WI38 (cell line): ENCODE data around the gene INPP5A.

ENCODE experiments used
- H3K4me3 ChIP-seq: 2 replicates; pipeline ENCODE4 v1.5.1; 2011; ENCODE audit warnings: low read depth, mild to moderate bottlenecking, control low read depth, low read length
- TF ChIP-seq, protein P1 (sequence below): IDR thresholded peaks from 2 replicates; pipeline ENCODE4 v1.5.1; 2012; ENCODE audit warnings: low read depth, mild to moderate bottlenecking, control low read depth, low read length

INPP5A gene

DNA sequence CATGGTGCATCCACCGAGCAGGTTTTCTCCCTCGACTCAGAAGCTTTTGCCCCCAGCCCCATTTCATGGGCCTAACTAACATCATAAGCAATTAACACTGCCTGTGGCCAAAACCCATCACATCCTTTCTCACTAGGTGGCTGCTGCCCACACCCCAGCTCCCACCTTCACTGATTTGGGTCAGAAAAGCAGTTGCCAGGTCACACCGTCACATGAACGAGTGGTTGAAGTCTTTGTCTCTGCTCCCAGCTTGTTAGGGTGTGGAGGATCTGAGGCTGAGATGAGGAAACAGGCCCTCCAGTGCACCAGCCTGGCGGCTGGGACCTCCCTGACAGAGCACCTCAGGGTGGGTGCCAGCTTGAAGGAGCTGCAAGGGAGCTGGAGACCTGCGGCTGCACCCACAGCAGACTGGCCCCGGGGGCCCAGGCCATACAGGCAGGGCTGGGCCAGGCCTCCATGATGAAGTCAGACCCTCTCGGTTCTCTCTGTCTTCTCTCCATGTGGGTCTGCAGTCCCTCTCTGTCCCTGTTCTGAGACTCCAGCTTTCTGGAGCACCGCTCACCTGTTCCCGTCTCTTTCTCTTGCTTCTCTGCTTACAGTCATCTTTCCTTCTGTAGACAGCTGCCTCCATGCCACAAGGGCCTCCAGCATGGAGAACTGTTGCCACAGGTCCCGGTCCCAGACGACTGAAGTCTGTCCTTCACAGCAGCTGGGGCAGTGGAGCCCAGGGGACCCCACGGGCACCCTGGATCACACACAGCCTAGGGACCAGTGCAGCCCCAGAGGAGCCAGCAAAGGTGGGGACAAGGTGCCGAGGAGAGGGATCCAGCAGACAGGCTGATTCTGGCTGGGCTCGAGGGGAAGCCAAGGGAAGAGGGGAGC is 13.8 kb upstream of the INPP5A start:
- TF ChIP-seq, protein P1, sequence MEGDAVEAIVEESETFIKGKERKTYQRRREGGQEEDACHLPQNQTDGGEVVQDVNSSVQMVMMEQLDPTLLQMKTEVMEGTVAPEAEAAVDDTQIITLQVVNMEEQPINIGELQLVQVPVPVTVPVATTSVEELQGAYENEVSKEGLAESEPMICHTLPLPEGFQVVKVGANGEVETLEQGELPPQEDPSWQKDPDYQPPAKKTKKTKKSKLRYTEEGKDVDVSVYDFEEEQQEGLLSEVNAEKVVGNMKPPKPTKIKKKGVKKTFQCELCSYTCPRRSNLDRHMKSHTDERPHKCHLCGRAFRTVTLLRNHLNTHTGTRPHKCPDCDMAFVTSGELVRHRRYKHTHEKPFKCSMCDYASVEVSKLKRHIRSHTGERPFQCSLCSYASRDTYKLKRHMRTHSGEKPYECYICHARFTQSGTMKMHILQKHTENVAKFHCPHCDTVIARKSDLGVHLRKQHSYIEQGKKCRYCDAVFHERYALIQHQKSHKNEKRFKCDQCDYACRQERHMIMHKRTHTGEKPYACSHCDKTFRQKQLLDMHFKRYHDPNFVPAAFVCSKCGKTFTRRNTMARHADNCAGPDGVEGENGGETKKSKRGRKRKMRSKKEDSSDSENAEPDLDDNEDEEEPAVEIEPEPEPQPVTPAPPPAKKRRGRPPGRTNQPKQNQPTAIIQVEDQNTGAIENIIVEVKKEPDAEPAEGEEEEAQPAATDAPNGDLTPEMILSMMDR, result no peak
- H3K4me3 ChIP-seq, result no peak overlapping the region

DNA sequence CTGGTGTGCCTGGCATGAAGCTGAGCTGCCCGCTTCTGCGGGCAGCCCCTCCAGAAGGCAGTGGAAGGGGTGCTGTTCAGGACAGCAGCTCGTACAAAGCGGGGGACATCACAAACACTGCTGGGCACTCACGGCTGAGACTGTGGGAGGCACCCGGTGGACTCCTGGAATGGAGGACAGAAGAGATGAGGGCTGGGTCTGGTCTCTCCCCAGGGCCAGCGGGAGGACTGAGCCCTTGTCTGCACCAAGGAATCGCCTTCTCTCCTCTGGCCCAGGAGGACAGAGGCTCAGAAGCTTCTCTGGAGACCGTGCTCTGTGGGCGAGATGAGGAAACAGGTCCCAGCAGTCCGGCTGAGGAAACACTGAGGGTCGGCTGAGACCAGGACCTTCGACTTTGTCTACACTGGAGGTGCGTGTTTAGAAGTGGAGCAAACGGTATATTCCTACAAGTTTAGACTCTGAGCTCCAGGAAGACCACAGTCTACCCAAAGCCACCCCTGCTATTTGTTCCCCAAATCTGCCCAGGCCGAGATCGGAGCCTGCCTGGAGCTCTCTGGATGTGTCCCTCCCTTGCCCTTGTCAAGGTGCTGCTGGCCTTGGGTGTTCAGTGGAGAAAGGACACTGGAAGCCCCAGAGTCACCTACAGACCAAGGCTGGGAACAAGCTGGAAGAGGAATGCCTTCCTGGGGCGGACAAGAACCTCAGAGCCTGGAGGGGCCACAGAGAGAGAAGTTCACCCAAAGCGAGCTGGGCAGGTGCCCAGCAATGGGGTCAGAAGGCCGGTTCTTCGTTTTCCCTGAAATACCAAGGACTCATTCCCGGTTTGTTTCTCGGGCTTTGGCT is 12.9 kb upstream of the INPP5A start:
- no peak overlapping the region for H3K4me3 ChIP-seq
- TF ChIP-seq, protein P1, result no peak

DNA sequence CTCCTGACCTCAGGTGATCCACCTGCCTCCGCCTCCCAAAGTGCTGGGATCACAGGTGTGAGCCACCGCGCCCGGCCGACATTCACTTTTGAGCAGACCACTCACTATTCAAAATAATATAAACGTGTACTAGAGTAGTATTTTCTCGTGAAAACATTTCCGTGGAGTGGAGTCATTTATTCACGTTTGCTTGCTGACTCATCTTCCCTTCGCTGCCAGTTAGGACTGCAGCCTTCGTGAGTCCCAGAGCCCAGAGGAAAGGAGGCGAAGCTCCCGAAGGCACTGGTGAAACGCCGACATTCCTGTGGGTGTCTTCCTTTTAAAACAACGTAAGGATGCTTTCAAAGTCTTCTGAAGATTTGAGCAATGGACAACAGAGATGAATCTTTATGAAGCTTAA is 10.9 kb upstream of the INPP5A start:
- H3K4me3 ChIP-seq, result 0 out of 2 replicates have a peak overlapping the region, but pooled peaks have one; percentile 16
- TF ChIP-seq, protein P1, result no peak

DNA sequence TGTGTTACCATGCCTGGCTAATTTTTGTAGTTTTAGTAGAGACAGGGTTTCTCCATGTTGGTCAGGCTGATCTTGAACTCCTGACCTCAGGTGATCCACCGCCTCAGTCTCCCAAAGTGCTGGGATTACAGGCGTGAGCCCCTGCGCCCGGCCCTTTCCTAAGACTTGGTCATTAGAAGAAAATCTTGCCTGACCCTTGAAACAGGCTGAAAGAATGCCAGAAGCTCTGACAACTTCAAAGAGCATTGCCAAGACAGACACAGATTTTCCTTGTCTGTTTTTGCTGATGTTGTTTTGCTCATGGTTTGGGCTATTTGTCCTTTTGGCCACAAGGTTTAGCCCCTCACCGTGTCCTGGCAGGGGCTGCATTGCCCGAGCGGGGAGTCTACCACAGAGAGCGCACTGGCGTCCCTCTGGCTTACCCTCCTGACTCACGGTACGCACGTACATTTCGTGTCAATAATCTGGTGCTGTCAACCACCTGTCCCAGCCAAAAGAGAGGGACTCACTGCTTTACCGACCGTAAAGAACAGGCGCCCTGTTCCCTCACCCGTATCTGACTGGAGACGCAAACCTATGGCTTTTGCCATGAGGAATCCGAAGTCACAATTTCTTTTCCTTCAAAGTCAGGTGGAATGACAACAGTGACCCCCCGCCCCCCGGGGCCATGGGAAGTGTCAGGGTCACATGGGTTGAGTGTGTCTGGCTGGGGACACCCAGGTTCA is 10.1 kb upstream of the INPP5A start:
- TF ChIP-seq, protein P1, result no peak
- no peak overlapping the region for H3K4me3 ChIP-seq

DNA sequence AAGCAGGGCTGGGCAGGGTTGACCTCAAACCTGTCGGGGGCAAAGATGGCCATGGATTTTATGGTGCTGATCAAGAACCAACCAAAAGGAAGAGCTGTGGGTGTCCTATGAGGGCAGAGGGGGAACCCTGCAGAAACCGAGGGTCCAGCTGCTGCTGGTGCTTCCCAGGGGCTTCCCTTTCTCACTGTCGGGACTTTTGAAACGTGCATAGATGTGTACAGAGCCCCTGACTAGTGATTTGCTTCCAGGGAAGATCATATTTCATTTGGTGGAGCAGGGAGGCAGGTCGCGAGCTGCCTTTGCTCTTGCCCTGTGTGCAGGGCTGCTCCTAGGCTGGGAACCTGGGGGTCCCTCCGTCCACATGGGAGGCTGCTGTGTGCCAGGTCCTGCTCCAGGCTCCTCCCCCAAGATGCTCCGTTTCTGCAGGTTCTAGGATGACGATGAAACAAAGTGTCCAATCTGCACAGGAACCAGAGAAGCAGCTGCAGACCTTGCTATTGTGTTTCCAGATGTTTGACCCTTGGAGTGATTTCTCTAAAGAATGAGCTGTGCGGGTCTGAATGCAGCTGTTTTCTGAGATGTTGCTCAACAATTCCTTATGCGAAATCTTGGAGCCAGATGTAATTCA is 9.4 kb upstream of the INPP5A start:
- TF ChIP-seq, protein P1, result no peak
- H3K4me3 ChIP-seq, result no peak overlapping the region

DNA sequence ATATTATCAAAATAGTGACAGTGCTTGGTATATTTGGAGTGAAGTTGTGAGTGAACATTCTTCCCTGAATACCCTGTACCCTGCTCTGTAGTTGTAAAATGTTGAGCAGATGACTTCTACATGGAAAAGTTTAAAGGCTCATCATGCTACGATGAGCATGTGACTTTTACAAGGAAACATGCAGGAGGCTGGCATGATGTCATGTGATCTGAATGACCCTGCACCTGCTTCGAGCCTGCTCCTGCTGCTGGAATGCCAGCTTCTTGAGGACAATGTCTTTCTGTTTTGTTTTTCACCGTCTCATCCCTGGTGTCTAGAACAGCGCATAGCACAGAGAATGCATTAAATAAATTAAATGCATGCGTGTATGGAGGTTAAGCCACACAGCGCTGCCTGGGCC is 5.4 kb upstream of the INPP5A start:
- TF ChIP-seq, protein P1, result no peak
- no peak overlapping the region for H3K4me3 ChIP-seq
